HG03159 (cell line): ENCODE measurements around the gene TEX26.

Experiments used
- ATAC-seq: cut with Tn5 transposase; IDR thresholded peaks from one replicate; pipeline ENCODE4 v1.9.1; 2021; ENCODE audit warnings: mild to moderate bottlenecking, moderate library complexity; ENCODE audit not compliant: unreplicated experiment

Gene TEX26

GRCh38 chr13:30932481-30933353, at the start of gene TEX26:
Gene TEX26 (plus strand): TSS chr13:30932656. CDS start chr13:30932716, 60 bp downstream.
- no peak for ATAC-seq

GRCh38 chr13:30882996-30883766, 49.3 kb upstream of the TEX26 start:
- ATAC-seq: no peak

GRCh38 chr13:30884543-30884942, 47.9 kb upstream of the TEX26 start:
- ATAC-seq: no peak

- ATAC-seq: no peak
Observed at GRCh38 chr13:30889196-30889690, 43.2 kb upstream of the TEX26 start.

GRCh38 chr13:30892966-30893365, 39.5 kb upstream of the TEX26 start:
- ATAC-seq: no peak

GRCh38 chr13:30895773-30896172, 36.7 kb upstream of the TEX26 start:
- no peak for ATAC-seq

GRCh38 chr13:30898070-30898469, 34.4 kb upstream of the TEX26 start:
- ATAC-seq: no peak

- ATAC-seq: no peak
Observed at GRCh38 chr13:30898678-30899241, 33.7 kb upstream of the TEX26 start.

GRCh38 chr13:30900436-30900835, 32.0 kb upstream of the TEX26 start:
- no peak for ATAC-seq

- no peak for ATAC-seq
Observed at GRCh38 chr13:30900952-30901749, 31.3 kb upstream of the TEX26 start.

- no peak for ATAC-seq
Observed at GRCh38 chr13:30904043-30904442, 28.4 kb upstream of the TEX26 start.

GRCh38 chr13:30905932-30906383, 26.5 kb upstream of the TEX26 start, which contains the start of gene MEDAG:
Gene MEDAG (plus strand): TSS chr13:30906271. CDS start chr13:30906516, 245 bp downstream.
- ATAC-seq: no peak

- ATAC-seq: no peak
Observed at GRCh38 chr13:30906411-30907051, 25.9 kb upstream of the TEX26 start.

- ATAC-seq: no peak
Observed at GRCh38 chr13:30907121-30907861, 25.2 kb upstream of the TEX26 start.

- no peak for ATAC-seq
Observed at GRCh38 chr13:30908416-30908980, 24.0 kb upstream of the TEX26 start.

- ATAC-seq: no peak
Observed at GRCh38 chr13:30910676-30911075, 21.8 kb upstream of the TEX26 start.

- ATAC-seq: no peak
Observed at GRCh38 chr13:30915691-30916541, 16.5 kb upstream of the TEX26 start.

- no peak for ATAC-seq
Observed at GRCh38 chr13:30916991-30917390, 15.5 kb upstream of the TEX26 start.
